Measurements from ENCODE around the gene MARCO.
"Not testable (repeated sequence)": the region's sequence is repeated elsewhere in the genome, so short reads cannot be mapped to it uniquely, and the experiment has no call there.

MARCO gene

DNA sequence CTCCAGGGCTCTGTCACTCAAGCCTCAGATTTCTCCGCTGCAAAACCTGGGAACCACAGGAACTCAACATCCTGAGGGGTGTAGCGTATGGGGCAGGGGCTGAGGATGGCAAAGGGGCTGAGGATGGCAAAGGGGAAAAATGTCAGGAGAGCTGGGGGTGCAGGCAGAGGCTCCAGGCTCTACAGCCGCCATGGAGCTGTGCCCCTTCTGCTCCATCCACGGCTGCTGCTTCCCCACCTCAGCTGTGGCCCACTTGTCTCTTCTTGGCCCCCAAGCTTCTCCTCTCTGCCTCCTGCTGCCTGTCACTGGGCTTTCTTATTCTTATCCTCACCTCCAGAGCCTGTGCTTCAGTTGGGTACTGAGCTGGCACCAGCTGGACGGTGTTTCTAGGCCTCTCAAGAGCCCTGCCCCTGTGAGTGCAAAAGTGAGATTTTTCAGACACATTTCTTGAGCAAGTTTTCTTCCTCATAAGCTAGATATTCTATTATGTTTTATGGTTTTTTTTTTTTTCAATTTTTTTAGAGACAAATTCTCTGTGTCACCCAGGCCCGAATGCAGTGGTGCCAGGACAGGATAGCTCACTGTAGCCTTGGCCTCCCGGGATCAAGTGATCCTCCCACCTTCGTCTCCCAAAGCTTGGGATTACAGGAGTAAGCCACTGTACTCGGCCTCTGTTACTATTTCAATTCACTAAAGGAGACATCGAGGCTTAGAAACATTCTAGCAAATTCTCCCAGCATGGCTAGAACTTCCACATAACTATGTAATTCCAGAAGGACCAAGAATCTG is 49.0 kb downstream of the MARCO start:
- 90% methylated on average over 10 of the region's 10 CpGs for whole genome bisulfite sequencing
- Histone ChIP-seq H3K27me3 (ENCODE audit: insufficient read depth, low read length) (no peaks in the 10 kb centered on the region), H3K9me3 (ENCODE audit: insufficient read depth, low read depth, low read length) (no peaks in the 10 kb centered on the region), H3K27ac (ENCODE audit: low read depth, low read length) (no peak overlapping the region), H3K4me3 (ENCODE audit: low read length) (no peak overlapping the region), H3K9ac (ENCODE audit: low read depth, low read length) (no peak overlapping the region), H3K36me3 (ENCODE audit: insufficient read depth, low read length) (no peaks in the 10 kb centered on the region), H3K4me1 (ENCODE audit: insufficient read depth, low read length) (no peaks in the 10 kb centered on the region)

DNA sequence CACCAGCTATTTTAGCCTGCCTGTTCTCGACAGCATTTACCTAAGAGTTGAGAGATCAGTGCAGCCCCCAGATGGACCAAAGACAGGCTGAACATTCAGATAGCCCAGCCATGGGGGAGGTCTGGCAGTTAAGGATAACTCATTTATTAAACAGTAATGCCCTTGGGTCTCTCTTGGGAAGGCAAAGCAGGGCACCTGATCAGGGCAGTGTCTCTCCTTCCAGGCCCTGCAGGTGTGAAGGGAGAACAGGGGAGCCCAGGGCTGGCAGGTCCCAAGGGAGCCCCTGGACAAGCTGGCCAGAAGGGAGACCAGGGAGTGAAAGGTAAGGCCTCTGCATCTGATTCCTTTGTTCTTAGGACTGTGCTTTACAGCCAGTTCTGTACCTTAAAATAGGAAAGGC is 49.6 kb downstream of the MARCO start:
- Histone ChIP-seq H3K9me3 (ENCODE audit: insufficient read depth, low read depth, low read length) (no peaks in the 10 kb centered on the region), H3K27me3 (ENCODE audit: insufficient read depth, low read length) (no peaks in the 10 kb centered on the region), H3K4me3 (ENCODE audit: low read length) (no peak overlapping the region), H3K4me1 (ENCODE audit: insufficient read depth, low read length) (no peaks in the 10 kb centered on the region), H3K27ac (ENCODE audit: low read depth, low read length) (no peak overlapping the region), H3K9ac (ENCODE audit: low read depth, low read length) (no peak overlapping the region), H3K36me3 (ENCODE audit: insufficient read depth, low read length) (no peaks in the 10 kb centered on the region)
- 95% methylated on average over 1 of the region's 1 CpG for WGBS

DNA sequence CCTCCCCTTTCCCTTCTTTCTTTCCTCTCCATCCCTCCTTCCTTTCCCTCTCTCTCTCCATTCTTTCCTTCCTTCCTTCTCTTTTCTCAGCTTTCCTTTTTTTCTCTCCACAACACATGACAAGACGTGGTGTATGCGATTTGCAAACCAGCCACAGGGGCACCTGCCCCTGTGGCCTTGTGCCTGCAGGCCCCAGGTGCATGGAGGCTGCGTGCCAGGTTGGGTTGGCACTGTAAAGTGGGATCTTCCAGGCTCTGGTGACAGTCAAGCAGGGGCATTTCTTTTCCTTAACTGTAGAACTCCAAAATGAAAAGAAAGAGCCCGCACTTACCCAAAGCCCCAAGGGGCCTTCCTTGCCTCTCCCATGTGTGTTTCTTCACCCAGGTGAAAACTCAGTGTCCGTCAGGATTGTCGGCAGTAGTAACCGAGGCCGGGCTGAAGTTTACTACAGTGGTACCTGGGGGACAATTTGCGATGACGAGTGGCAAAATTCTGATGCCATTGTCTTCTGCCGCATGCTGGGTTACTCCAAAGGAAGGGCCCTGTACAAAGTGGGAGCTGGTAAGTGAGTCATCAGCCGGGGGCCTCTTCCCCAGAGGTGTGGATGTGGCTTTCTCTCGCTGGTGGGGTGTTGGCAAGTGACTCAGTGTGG is 50.9 kb downstream of the MARCO start:
- H3K27me3 ChIP-seq (ENCODE audit: insufficient read depth, low read length): no peaks in the 10 kb centered on the region
- H3K9ac ChIP-seq (ENCODE audit: low read depth, low read length): no peak overlapping the region
- H3K9me3 ChIP-seq (ENCODE audit: insufficient read depth, low read depth, low read length): no peaks in the 10 kb centered on the region
- no peak overlapping the region for H3K27ac ChIP-seq (ENCODE audit: low read depth, low read length)
- H3K4me3 ChIP-seq (ENCODE audit: low read length): no peak overlapping the region
- H3K4me1 ChIP-seq (ENCODE audit: insufficient read depth, low read length): no peaks in the 10 kb centered on the region
- WGBS: 87% methylated on average over 13 of the region's 13 CpGs
- no peaks in the 10 kb centered on the region for H3K36me3 ChIP-seq (ENCODE audit: insufficient read depth, low read length)

DNA sequence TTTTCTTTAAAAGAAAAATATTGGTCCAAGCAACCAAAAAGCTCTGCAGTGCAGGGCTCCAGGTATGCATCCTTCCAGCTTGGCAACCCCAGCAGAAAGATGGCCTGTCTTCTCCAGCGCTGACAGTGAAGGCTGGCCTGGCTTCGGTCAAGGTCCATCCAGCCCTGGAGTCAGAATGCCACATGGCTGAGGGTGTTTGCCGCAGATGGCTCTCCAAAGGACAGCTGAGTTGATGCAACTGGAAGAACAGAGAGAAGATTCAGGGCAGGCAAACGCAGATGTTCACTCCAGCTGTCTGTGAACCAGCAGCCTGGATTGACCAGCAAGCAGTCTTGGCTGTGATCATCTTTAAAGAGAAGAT is 51.4 kb downstream of the MARCO start:
- no peak overlapping the region for H3K27ac ChIP-seq (ENCODE audit: low read depth, low read length)
- no peaks in the 10 kb centered on the region for H3K36me3 ChIP-seq (ENCODE audit: insufficient read depth, low read length)
- 93% methylated on average over 4 of the region's 4 CpGs for WGBS
- no peak overlapping the region for H3K4me3 ChIP-seq (ENCODE audit: low read length)
- H3K27me3 ChIP-seq (ENCODE audit: insufficient read depth, low read length): no peaks in the 10 kb centered on the region
- H3K9ac ChIP-seq (ENCODE audit: low read depth, low read length): no peak overlapping the region
- no peaks in the 10 kb centered on the region for H3K9me3 ChIP-seq (ENCODE audit: insufficient read depth, low read depth, low read length)
- H3K4me1 ChIP-seq (ENCODE audit: insufficient read depth, low read length): no peaks in the 10 kb centered on the region

DNA sequence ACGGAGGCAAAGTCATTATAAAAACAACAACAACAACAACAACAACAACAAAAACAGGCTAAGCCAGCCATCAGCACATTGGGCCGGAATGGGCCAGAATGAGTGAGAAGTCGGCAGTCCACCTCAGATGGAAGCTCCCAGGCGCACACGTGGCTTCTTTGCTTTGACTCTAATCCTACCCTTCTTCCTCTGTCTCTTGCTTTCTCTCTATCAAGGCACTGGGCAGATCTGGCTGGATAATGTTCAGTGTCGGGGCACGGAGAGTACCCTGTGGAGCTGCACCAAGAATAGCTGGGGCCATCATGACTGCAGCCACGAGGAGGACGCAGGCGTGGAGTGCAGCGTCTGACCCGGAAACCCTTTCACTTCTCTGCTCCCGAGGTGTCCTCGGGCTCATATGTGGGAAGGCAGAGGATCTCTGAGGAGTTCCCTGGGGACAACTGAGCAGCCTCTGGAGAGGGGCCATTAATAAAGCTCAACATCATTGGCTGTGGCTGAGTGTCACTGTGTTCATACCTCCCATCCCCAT is 52.2 kb downstream of the MARCO start:
- H3K4me1 ChIP-seq (ENCODE audit: insufficient read depth, low read length): no peaks in the 10 kb centered on the region
- no peak overlapping the region for H3K4me3 ChIP-seq (ENCODE audit: low read length)
- 89% methylated on average over 14 of the region's 14 CpGs for WGBS
- H3K36me3 ChIP-seq (ENCODE audit: insufficient read depth, low read length): no peaks in the 10 kb centered on the region
- H3K9me3 ChIP-seq (ENCODE audit: insufficient read depth, low read depth, low read length): no peaks in the 10 kb centered on the region
- no peaks in the 10 kb centered on the region for H3K27me3 ChIP-seq (ENCODE audit: insufficient read depth, low read length)
- H3K9ac ChIP-seq (ENCODE audit: low read depth, low read length): no peak overlapping the region
- H3K27ac ChIP-seq (ENCODE audit: low read depth, low read length): no peak overlapping the region

DNA sequence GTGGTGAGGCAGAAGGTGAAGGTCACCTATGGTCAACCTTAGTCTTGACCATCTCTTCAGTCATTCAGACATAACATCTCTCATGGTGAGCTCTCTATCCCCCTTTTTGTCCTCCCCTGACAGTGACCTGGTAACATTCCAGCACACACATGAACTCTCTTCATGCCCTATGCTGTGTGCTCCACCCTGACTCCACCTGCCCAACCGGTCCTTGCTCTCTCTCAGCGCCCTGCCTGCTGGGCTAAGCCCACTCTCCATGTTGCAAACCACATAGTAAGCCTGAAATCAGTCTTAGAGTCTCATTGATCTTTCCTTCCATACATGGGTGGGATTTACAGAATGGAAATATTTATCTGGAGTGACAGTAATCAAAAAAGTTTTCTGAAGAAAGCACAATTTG is 52.8 kb downstream of the MARCO start:
- Histone ChIP-seq H3K27ac (ENCODE audit: low read depth, low read length) (no peak overlapping the region), H3K9ac (ENCODE audit: low read depth, low read length) (no peak overlapping the region), H3K4me1 (ENCODE audit: insufficient read depth, low read length) (no peaks in the 10 kb centered on the region), H3K36me3 (ENCODE audit: insufficient read depth, low read length) (no peaks in the 10 kb centered on the region), H3K9me3 (ENCODE audit: insufficient read depth, low read depth, low read length) (no peaks in the 10 kb centered on the region), H3K4me3 (ENCODE audit: low read length) (no peak overlapping the region), H3K27me3 (ENCODE audit: insufficient read depth, low read length) (no peaks in the 10 kb centered on the region)
- 86% methylated on average over 2 of the region's 2 CpGs for WGBS

DNA sequence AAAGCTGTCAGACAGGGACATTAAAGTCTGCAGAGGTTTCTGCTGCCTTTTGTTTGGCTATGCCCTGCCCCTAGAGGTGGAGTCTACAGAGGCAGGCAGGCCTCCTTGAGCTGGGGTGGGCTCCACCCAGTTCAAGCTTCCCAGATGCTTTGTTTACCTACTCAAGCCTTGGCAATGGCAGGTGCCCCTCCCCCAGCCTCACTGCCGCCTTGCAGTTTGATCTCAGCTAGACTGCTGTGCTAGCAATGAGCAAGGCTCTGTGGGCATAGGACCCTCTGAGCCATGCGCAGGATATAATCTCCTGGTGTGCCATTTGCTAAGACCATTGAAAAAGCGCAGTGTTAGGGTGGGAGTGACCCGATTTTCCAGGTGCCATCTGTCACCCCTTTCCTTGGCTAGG is 61.9 kb downstream of the MARCO start:
- 96% methylated on average over 4 of the region's 4 CpGs for WGBS
- not testable (repeated sequence) for H3K4me1 ChIP-seq (ENCODE audit: insufficient read depth, low read length); H3K9ac ChIP-seq (ENCODE audit: low read depth, low read length); H3K4me3 ChIP-seq (ENCODE audit: low read length); H3K27ac ChIP-seq (ENCODE audit: low read depth, low read length); H3K36me3 ChIP-seq (ENCODE audit: insufficient read depth, low read length); H3K27me3 ChIP-seq (ENCODE audit: insufficient read depth, low read length)
- H3K9me3 ChIP-seq (ENCODE audit: insufficient read depth, low read depth, low read length): peaks cover 12% of the 10 kb centered on the region

DNA sequence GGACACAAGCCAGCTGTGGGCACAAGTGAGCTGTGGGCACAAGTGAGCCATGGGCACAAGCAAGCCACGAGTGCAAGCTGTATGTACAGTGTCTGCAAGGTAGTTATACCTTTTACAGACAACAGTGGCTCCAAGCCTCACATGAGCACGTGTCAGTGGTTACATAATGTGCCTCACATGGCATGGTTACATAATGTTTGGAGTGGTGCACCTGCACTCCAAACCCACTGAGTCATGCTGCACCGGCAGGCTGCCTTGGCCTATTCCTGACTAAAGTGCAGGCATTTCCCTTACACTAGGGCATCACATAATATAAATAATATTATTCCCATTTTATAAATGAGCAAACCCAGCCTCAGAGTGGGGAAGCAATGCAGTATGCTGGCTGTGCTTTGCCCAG is 62.6 kb downstream of the MARCO start:
- no peak overlapping the region for H3K4me3 ChIP-seq (ENCODE audit: low read length)
- H3K27me3 ChIP-seq (ENCODE audit: insufficient read depth, low read length): 0 out of 2 replicates have a peak, but pooled peaks cover 2% of the 10 kb centered on the region
- H3K4me1 ChIP-seq (ENCODE audit: insufficient read depth, low read length): no peaks in the 10 kb centered on the region
- peaks cover 12% of the 10 kb centered on the region for H3K9me3 ChIP-seq (ENCODE audit: insufficient read depth, low read depth, low read length)
- H3K27ac ChIP-seq (ENCODE audit: low read depth, low read length): no peak overlapping the region
- H3K36me3 ChIP-seq (ENCODE audit: insufficient read depth, low read length): no peaks in the 10 kb centered on the region
- 86% methylated on average over 3 of the region's 3 CpGs for WGBS
- no peak overlapping the region for H3K9ac ChIP-seq (ENCODE audit: low read depth, low read length)

DNA sequence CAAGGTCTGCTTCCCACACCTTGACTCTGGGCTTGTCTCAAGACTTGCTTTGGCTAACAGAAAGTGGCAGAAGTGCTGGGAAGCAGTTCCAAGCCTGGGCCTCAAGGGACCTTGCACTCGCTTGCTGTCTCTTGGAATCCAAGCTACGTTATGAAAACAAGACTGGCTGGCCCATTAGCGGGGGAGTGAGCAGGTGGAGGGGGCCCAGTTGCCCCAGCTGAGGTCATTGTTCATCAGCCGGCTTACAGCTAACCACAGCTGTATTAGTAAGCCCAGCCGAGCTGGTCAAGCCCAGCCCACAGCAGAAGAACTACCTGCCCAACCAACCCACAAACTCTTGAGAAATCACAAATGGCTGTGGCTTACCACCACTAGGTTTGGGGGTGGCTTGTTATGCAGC is 63.1 kb downstream of the MARCO start:
- H3K4me1 ChIP-seq (ENCODE audit: insufficient read depth, low read length): no peaks in the 10 kb centered on the region
- peaks cover 12% of the 10 kb centered on the region for H3K9me3 ChIP-seq (ENCODE audit: insufficient read depth, low read depth, low read length)
- no peaks in the 10 kb centered on the region for H3K36me3 ChIP-seq (ENCODE audit: insufficient read depth, low read length)
- H3K9ac ChIP-seq (ENCODE audit: low read depth, low read length): no peak overlapping the region
- no peak overlapping the region for H3K27ac ChIP-seq (ENCODE audit: low read depth, low read length)
- H3K4me3 ChIP-seq (ENCODE audit: low read length): no peak overlapping the region
- peaks cover 6% of the 10 kb centered on the region; the same call in 1 of the 2 replicates for H3K27me3 ChIP-seq (ENCODE audit: insufficient read depth, low read length)
- WGBS: 94% methylated on average over 5 of the region's 5 CpGs

DNA sequence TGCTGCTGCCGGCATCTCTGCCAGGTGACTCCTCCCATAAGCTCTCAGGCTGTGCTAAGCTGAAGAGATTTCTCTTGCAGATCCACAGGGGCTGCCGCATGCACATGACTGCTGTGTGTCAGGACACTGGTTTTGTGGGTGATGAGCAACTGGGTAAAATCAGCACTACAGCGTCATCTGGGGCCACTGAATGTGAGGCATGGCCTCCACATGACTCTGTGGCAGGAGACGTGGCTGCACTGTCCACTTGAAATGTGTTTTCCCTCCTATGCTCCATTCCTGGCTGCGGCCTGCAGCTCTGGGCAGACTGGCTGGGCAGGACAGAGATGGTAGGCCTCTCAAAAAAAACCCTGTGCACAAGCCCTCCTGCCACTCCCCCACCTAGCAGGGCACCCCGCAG is 63.6 kb downstream of the MARCO start:
- 81% methylated on average over 6 of the region's 6 CpGs for WGBS
- H3K27me3 ChIP-seq (ENCODE audit: insufficient read depth, low read length): peaks cover 9% of the 10 kb centered on the region
- H3K36me3 ChIP-seq (ENCODE audit: insufficient read depth, low read length): no peaks in the 10 kb centered on the region

DNA sequence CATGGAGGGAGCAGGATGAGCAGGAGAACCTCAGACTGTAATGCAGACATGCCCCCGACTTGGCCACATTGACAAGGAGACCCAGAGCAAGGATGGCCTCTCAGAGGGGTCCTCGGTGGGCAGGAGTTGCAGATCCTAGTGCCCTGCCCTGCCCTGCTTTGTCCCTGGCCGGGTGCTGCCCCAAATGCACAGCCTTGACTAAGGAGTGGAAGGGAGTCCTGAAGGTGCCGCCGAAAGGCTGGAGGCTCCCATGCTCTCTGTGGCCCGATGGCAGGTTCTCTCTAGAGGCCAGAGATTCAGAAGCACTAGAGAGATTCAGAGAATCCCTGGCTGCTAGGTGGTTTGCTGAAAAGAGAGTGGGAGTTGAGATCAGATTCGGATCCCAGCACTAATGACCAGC is 64.4 kb downstream of the MARCO start:
- 91% methylated on average over 7 of the region's 7 CpGs for WGBS
- no peak overlapping the region for H3K27ac ChIP-seq (ENCODE audit: low read depth, low read length)
- H3K9ac ChIP-seq (ENCODE audit: low read depth, low read length): no peak overlapping the region
- no peak overlapping the region for H3K4me3 ChIP-seq (ENCODE audit: low read length)
- H3K27me3 ChIP-seq (ENCODE audit: insufficient read depth, low read length): peaks cover 17% of the 10 kb centered on the region
- no peaks in the 10 kb centered on the region for H3K36me3 ChIP-seq (ENCODE audit: insufficient read depth, low read length)
- peaks cover 12% of the 10 kb centered on the region for H3K9me3 ChIP-seq (ENCODE audit: insufficient read depth, low read depth, low read length)
- no peaks in the 10 kb centered on the region for H3K4me1 ChIP-seq (ENCODE audit: insufficient read depth, low read length)

More for the DNA sequence above, 63.6 kb downstream of the MARCO start:
- H3K4me1 ChIP-seq (ENCODE audit: insufficient read depth, low read length): no peaks in the 10 kb centered on the region
- H3K9me3 ChIP-seq (ENCODE audit: insufficient read depth, low read depth, low read length): peaks cover 12% of the 10 kb centered on the region
- no peak overlapping the region for H3K4me3 ChIP-seq (ENCODE audit: low read length)
- H3K27ac ChIP-seq (ENCODE audit: low read depth, low read length): no peak overlapping the region
- H3K9ac ChIP-seq (ENCODE audit: low read depth, low read length): no peak overlapping the region

Measured in HUES64 (cell line).